ENCODE measurements around the gene PSMB2.

Gene PSMB2

GRCh38 chr1:35619237-35620121 is 21.8 kb downstream of the PSMB2 start:
- no peak for TF ChIP-seq EZH2 (IDR thresholded peaks at IDR 0.05; ENCODE audit: borderline replicate concordance, low read length)
- Histone ChIP-seq H3F3A (ENCODE audit: insufficient read depth, low read length) (no peaks in the 10 kb centered on the region), H4K20me1 (ENCODE audit: insufficient read depth, low read length) (no peaks in the 10 kb centered on the region), H3K4me3 (ENCODE audit: low read depth, low read length, poor library complexity, severe bottlenecking) (no peak overlapping the region), H2AFZ (ENCODE audit: low read length) (no peak overlapping the region), H3K79me2 (ENCODE audit: insufficient read depth, low read length) (peaks cover 46% of the 10 kb centered on the region), H3K27me3 (ENCODE audit: insufficient read depth, low read length) (no peaks in the 10 kb centered on the region), H3K36me3 (ENCODE audit: insufficient read depth, low read length) (peaks cover 86% of the 10 kb centered on the region; the same call in 1 of the 2 replicates), H3K4me2 (ENCODE audit: low read length) (no peak overlapping the region), H3K9ac (ENCODE audit: low read length) (no peak overlapping the region), H3K4me1 (ENCODE audit: insufficient read depth, low read length, severe bottlenecking) (no peaks in the 10 kb centered on the region), H3K9me3 (ENCODE audit: low read length) (no peaks in the 10 kb centered on the region), H3K9me2 (ENCODE audit: low read depth, low read length) (no peaks in the 10 kb centered on the region), H3K27ac (ENCODE audit: low read depth, low read length, poor library complexity, severe bottlenecking) (no peak overlapping the region)

- Histone ChIP-seq H3K79me2 (ENCODE audit: insufficient read depth, low read length) (peaks cover 52% of the 10 kb centered on the region), H3K4me1 (ENCODE audit: insufficient read depth, low read length, severe bottlenecking) (no peaks in the 10 kb centered on the region), H3K9me2 (ENCODE audit: low read depth, low read length) (no peaks in the 10 kb centered on the region), H3K27me3 (ENCODE audit: insufficient read depth, low read length) (no peaks in the 10 kb centered on the region), H2AFZ (ENCODE audit: low read length) (no peak overlapping the region), H3K4me2 (ENCODE audit: low read length) (no peak overlapping the region), H3K9ac (ENCODE audit: low read length) (no peak overlapping the region), H3K9me3 (ENCODE audit: low read length) (no peaks in the 10 kb centered on the region), H3K36me3 (ENCODE audit: insufficient read depth, low read length) (peaks cover 92% of the 10 kb centered on the region; the same call in 1 of the 2 replicates), H4K20me1 (ENCODE audit: insufficient read depth, low read length) (no peaks in the 10 kb centered on the region), H3K27ac (ENCODE audit: low read depth, low read length, poor library complexity, severe bottlenecking) (no peak overlapping the region), H3F3A (ENCODE audit: insufficient read depth, low read length) (no peaks in the 10 kb centered on the region), H3K4me3 (ENCODE audit: low read depth, low read length, poor library complexity, severe bottlenecking) (no peak overlapping the region)
- TF ChIP-seq CTCF (IDR thresholded peaks at IDR 0.05; ENCODE audit: low read length) (no peak), EZH2 (IDR thresholded peaks at IDR 0.05; ENCODE audit: borderline replicate concordance, low read length) (no peak)
These were observed 25.9 kb downstream of the PSMB2 start for GRCh38 chr1:35615440-35615839.

- Histone ChIP-seq H3K4me1 (ENCODE audit: insufficient read depth, low read length, severe bottlenecking) (no peaks in the 10 kb centered on the region), H3K79me2 (ENCODE audit: insufficient read depth, low read length) (peaks cover 42% of the 10 kb centered on the region), H3K9me2 (ENCODE audit: low read depth, low read length) (no peaks in the 10 kb centered on the region), H3K4me3 (ENCODE audit: low read depth, low read length, poor library complexity, severe bottlenecking) (no peak overlapping the region), H3F3A (ENCODE audit: insufficient read depth, low read length) (no peaks in the 10 kb centered on the region), H3K4me2 (ENCODE audit: low read length) (no peak overlapping the region), H3K9ac (ENCODE audit: low read length) (no peak overlapping the region), H3K27ac (ENCODE audit: low read depth, low read length, poor library complexity, severe bottlenecking) (no peak overlapping the region), H3K36me3 (ENCODE audit: insufficient read depth, low read length) (peaks cover 98% of the 10 kb centered on the region), H2AFZ (ENCODE audit: low read length) (no peak overlapping the region), H3K27me3 (ENCODE audit: insufficient read depth, low read length) (no peaks in the 10 kb centered on the region), H3K9me3 (ENCODE audit: low read length) (no peaks in the 10 kb centered on the region), H4K20me1 (ENCODE audit: insufficient read depth, low read length) (no peaks in the 10 kb centered on the region)
- no peak for TF ChIP-seq CTCF (IDR thresholded peaks at IDR 0.05; ENCODE audit: low read length)
- TF ChIP-seq EZH2 (IDR thresholded peaks at IDR 0.05; ENCODE audit: borderline replicate concordance, low read length), result no peak
These were observed 29.7 kb downstream of the PSMB2 start for GRCh38 chr1:35611655-35612054.

- Histone ChIP-seq H3F3A (ENCODE audit: insufficient read depth, low read length) (no peaks in the 10 kb centered on the region), H3K4me2 (ENCODE audit: low read length) (no peak overlapping the region), H3K4me3 (ENCODE audit: low read depth, low read length, poor library complexity, severe bottlenecking) (no peak overlapping the region), H3K27me3 (ENCODE audit: insufficient read depth, low read length) (no peaks in the 10 kb centered on the region), H3K9me2 (ENCODE audit: low read depth, low read length) (no peaks in the 10 kb centered on the region), H3K4me1 (ENCODE audit: insufficient read depth, low read length, severe bottlenecking) (no peaks in the 10 kb centered on the region), H2AFZ (ENCODE audit: low read length) (no peak overlapping the region), H4K20me1 (ENCODE audit: insufficient read depth, low read length) (no peaks in the 10 kb centered on the region), H3K27ac (ENCODE audit: low read depth, low read length, poor library complexity, severe bottlenecking) (no peak overlapping the region), H3K9ac (ENCODE audit: low read length) (no peak overlapping the region), H3K36me3 (ENCODE audit: insufficient read depth, low read length) (peaks cover 97% of the 10 kb centered on the region), H3K9me3 (ENCODE audit: low read length) (no peaks in the 10 kb centered on the region), H3K79me2 (ENCODE audit: insufficient read depth, low read length) (peaks cover 17% of the 10 kb centered on the region; the same call in 1 of the 2 replicates)
- TF ChIP-seq CTCF (IDR thresholded peaks at IDR 0.05; ENCODE audit: low read length) (no peak), EZH2 (IDR thresholded peaks at IDR 0.05; ENCODE audit: borderline replicate concordance, low read length) (no peak)
These were observed 35.5 kb downstream of the PSMB2 start for GRCh38 chr1:35605867-35606182.

All from OCI-LY1 (cell line).